ENCODE measurements around the gene CCL19. TPM values are rescaled to one million over a fixed set of nuclear protein-coding genes. Genes with fewer than 3 reads are reported as not detected.

CCL19 gene
- total RNA-seq, 1 experiment from 2014 or later, result not detected

- TF ChIP-seq CTCF (IDR thresholded peaks at IDR 0.05) (no peak), TCF7L2 (IDR thresholded peaks at IDR 0.05; ENCODE audit: low read depth, low read length) (0 out of 2 replicates have a peak, but pooled peaks have one; percentile 25)
- BruUV-seq (replicated peaks), result no TSS peak
- POLR2A ChIA-PET, result no interaction called here
- intact Hi-C loops (cut with micrococcal nuclease; ENCODE audit: unreplicated experiment), result no loop called here
- Histone ChIP-seq H3K4me1 (ENCODE audit: control insufficient read depth, insufficient read depth, low read length) (no peaks in the 10 kb centered on the region), H3K36me3 (ENCODE audit: control insufficient read depth, insufficient read depth, low read length) (no peaks in the 10 kb centered on the region), H3K4me3 (ENCODE audit: low read depth in 2 of 2, low read length in 2 of 2) (no peak overlapping the region), H3K27ac (ENCODE audit: low read length) (no peak overlapping the region), H3K9me3 (ENCODE audit: control insufficient read depth, insufficient read depth, low read depth, low read length) (no peaks in the 10 kb centered on the region), H3K27me3 (ENCODE audit: control insufficient read depth, insufficient read depth, low read length) (no peaks in the 10 kb centered on the region)
- ATAC-seq, result no peak
- DNase-seq (ENCODE audit: low read depth, low spot score), result no peak
- CTCF ChIA-PET, result interaction anchor here (2.9 kb wide), 1 partner anchor 15 kb away, joined by 10 read pairs; no protein-coding TSS in a partner anchor
- in situ Hi-C loops (cut with HindIII; ENCODE audit: low pct_unique_long_range_greater_than_20kb, low sequenced_read_pairs), result no loop called here
Observed at GRCh38 chr9:34687276-34688030, 3.6 kb downstream of the CCL19 start.

GRCh38 chr9:34686732-34687131 lies 4.3 kb downstream of the CCL19 start:
- BruUV-seq (replicated peaks), result no TSS peak
- in situ Hi-C loops (cut with HindIII; ENCODE audit: low pct_unique_long_range_greater_than_20kb, low sequenced_read_pairs), result no loop called here
- H3K27me3 ChIP-seq (ENCODE audit: control insufficient read depth, insufficient read depth, low read length), result no peaks in the 10 kb centered on the region

More at GRCh38 chr9:34686732-34687131, 4.3 kb downstream of the CCL19 start:
- POLR2A ChIA-PET, result interaction anchor here (0.5 to 0.6 kb wide), 2 partner anchors 21 to 1466 kb away, joined by 4 to 13 read pairs; no protein-coding TSS in a partner anchor
- CTCF ChIA-PET, result interaction anchor here (0.7 to 2.9 kb wide), 2 partner anchors 16 to 27 kb away, joined by 10 read pairs; no protein-coding TSS in a partner anchor
- DNase-seq (ENCODE audit: low read depth, low spot score) (no peak), ATAC-seq (no peak)
- TF ChIP-seq TCF7L2 (IDR thresholded peaks at IDR 0.05; ENCODE audit: low read depth, low read length), result no peak
- no peak for TF ChIP-seq POLR2AphosphoS5 (IDR thresholded peaks at IDR 0.05; ENCODE audit: low read depth, low read length)
- TF ChIP-seq CTCF (IDR thresholded peaks at IDR 0.05), result no peak
- TF ChIP-seq SIN3A (IDR thresholded peaks at IDR 0.05; ENCODE audit: borderline replicate concordance, insufficient read depth, low read depth, low read length), result no peak
- no peak for TF ChIP-seq REST (IDR thresholded peaks at IDR 0.05; ENCODE audit: insufficient read depth in 1 of 2, low read depth in 2 of 2, low read length in 1 of 2)
- Histone ChIP-seq H3K9me3 (ENCODE audit: control insufficient read depth, insufficient read depth, low read depth, low read length) (no peaks in the 10 kb centered on the region), H3K4me1 (ENCODE audit: control insufficient read depth, insufficient read depth, low read length) (no peaks in the 10 kb centered on the region), H3K27ac (ENCODE audit: low read length) (no peak overlapping the region), H3K4me3 (ENCODE audit: low read depth in 2 of 2, low read length in 2 of 2) (no peak overlapping the region), H3K36me3 (ENCODE audit: control insufficient read depth, insufficient read depth, low read length) (no peaks in the 10 kb centered on the region)
- intact Hi-C loops (cut with micrococcal nuclease; ENCODE audit: unreplicated experiment), result no loop called here

Measured in Panc1 (cell line).